CD8-positive, alpha-beta memory T cell (primary cell): ENCODE measurements around the gene PNMA3. TPM values are rescaled to one million over a fixed set of nuclear protein-coding genes. Genes with fewer than 3 reads are reported as not detected.
"Not testable (repeated sequence)": the region's sequence is repeated elsewhere in the genome, so short reads cannot be mapped to it uniquely, and the experiment has no call there.

Source experiments
- CTCF ChIA-PET: fragments of 350-600 bp; sonication (Branson Sonifier 250); formaldehyde crosslinking; loops from one replicate; lab custom pipeline; 2021; ENCODE audit warnings: antibody characterized with exemption; lab: Charles Lee
- POLR2A ChIA-PET: fragments of 350-600 bp; sonication (Branson Sonifier 250); formaldehyde crosslinking; loops from one replicate; lab custom pipeline; 2021; ENCODE audit warnings: antibody characterized with exemption; lab: Charles Lee
- DNase-seq, 5 donors: peaks; one replicate each; pipeline versions ENCODE4 v3.0.0 to v3.0.0-alpha.2; 2020 to 2022; ENCODE audit warnings: mixed read lengths in 1 of 5
- H3K27ac ChIP-seq: one replicate; pipeline ENCODE4 v1.7.0; 2013; ENCODE audit warnings: low read depth, mild to moderate bottlenecking, low read length, moderate library complexity
- H3K27me3 ChIP-seq: 2 replicates; pipeline ENCODE4 v1.7.0; 2013; ENCODE audit warnings: low read length, mild to moderate bottlenecking; ENCODE audit not compliant: insufficient read depth, poor library complexity, severe bottlenecking
- H3K36me3 ChIP-seq: 2 replicates; pipeline ENCODE4 v1.7.0; 2013; ENCODE audit warnings: mild to moderate bottlenecking, low read length, moderate library complexity; ENCODE audit not compliant: insufficient read depth
- H3K4me1 ChIP-seq: 2 replicates; pipeline ENCODE4 v1.7.0; 2013; ENCODE audit warnings: mild to moderate bottlenecking, low read length, moderate library complexity; ENCODE audit not compliant: insufficient read depth
- H3K4me3 ChIP-seq: 2 replicates; pipeline ENCODE4 v1.7.0; 2013; ENCODE audit warnings: mild to moderate bottlenecking, low read length
- H3K9me3 ChIP-seq: 2 replicates; pipeline ENCODE4 v1.7.0; 2013; ENCODE audit warnings: mild to moderate bottlenecking, low read length
- H3K27ac Mint-ChIP-seq, 8 donors: one replicate each; pipeline ENCODE4 v1.8.0; 2020 to 2021; ENCODE audit warnings: mixed read lengths in 8 of 8, mild to moderate bottlenecking in 6 of 8, inconsistent platforms in 3 of 8, moderate library complexity in 3 of 8
- H3K27me3 Mint-ChIP-seq, 2 donors: one replicate each; pipeline ENCODE4 v1.8.0; 2020 to 2021; ENCODE audit warnings: mixed read lengths in 2 of 2, mild to moderate bottlenecking in 1 of 2, moderate library complexity in 1 of 2
- H3K36me3 Mint-ChIP-seq, 3 donors: one replicate each; pipeline ENCODE4 v1.8.0; 2020 to 2021; ENCODE audit warnings: mixed read lengths in 3 of 3, inconsistent platforms in 1 of 3, mild to moderate bottlenecking in 1 of 3
- H3K4me1 Mint-ChIP-seq, 3 donors: one replicate each; pipeline ENCODE4 v1.8.0; 2020 to 2021; ENCODE audit warnings: mixed read lengths in 3 of 3, inconsistent platforms in 1 of 3, mild to moderate bottlenecking in 1 of 3
- H3K4me3 Mint-ChIP-seq, 7 donors: one replicate each; pipeline ENCODE4 v1.8.0; 2020 to 2021; ENCODE audit warnings: mixed read lengths in 7 of 7, mild to moderate bottlenecking in 6 of 7, moderate library complexity in 4 of 7, inconsistent platforms in 2 of 7
- H3K9me3 Mint-ChIP-seq, 5 donors: one replicate each; pipeline ENCODE4 v1.8.0; 2020 to 2022; ENCODE audit warnings: mixed read lengths in 5 of 5, mild to moderate bottlenecking in 3 of 5, moderate library complexity in 2 of 5, inconsistent platforms in 1 of 5
- polyA plus RNA-seq: library from polyadenylated mRNA; unstranded; fragments of 300-500 nt; fragmentation: Illumina TruSeq; gene quantifications from one replicate; pipeline ENCODE4 v1.2.3, GENCODE V29; 2021
- total RNA-seq, 2 experiments: library from RNA; stranded (reverse); gene quantifications; one replicate each; pipeline ENCODE4 v1.2.3, GENCODE V29; 2021

The PNMA3 gene
- total and polyA plus RNA-seq, 3 experiments from 2014 or later, result 0.30 to 1.1 (median 1.1) TPM

GRCh38 chrX:153061732-153062131 is 5.5 kb downstream of the PNMA3 start:
- POLR2A ChIA-PET, result no interaction called here

GRCh38 chrX:153063315-153063714 is 7.0 kb downstream of the PNMA3 start:
- no peak overlapping the region for H3K27ac ChIP-seq
- Mint-ChIP-seq H3K9me3 (no peaks in the 10 kb centered on the region), H3K27ac (no peak overlapping the region), H3K27me3 (peaks cover 0 to 2% of the 10 kb centered on the region in 2 donors), H3K4me3 (no peak overlapping the region), H3K4me1 (no peaks in the 10 kb centered on the region), H3K36me3 (peaks cover 0 to 3% (median 1%) of the 10 kb centered on the region in 3 donors)
- ChIA-PET CTCF (no interaction called here), POLR2A (no interaction called here)
- no peaks in the 10 kb centered on the region for H3K36me3 ChIP-seq
- H3K9me3 ChIP-seq, result no peaks in the 10 kb centered on the region
- no peaks in the 10 kb centered on the region for H3K4me1 ChIP-seq
- DNase-seq, result no peak
- no peak overlapping the region for H3K4me3 ChIP-seq
- H3K27me3 ChIP-seq, result no peaks in the 10 kb centered on the region

More at GRCh38 chrX:153061732-153062131, 5.5 kb downstream of the PNMA3 start:
- Mint-ChIP-seq H3K4me3 (no peak overlapping the region), H3K36me3 (peaks cover 0 to 3% (median 1%) of the 10 kb centered on the region in 3 donors), H3K4me1 (peaks cover 0 to 3% (median 0%) of the 10 kb centered on the region in 3 donors), H3K27ac (no peak overlapping the region), H3K9me3 (no peaks in the 10 kb centered on the region), H3K27me3 (peaks cover 0 to 8% of the 10 kb centered on the region in 2 donors)
- Histone ChIP-seq H3K9me3 (no peaks in the 10 kb centered on the region), H3K4me1 (no peaks in the 10 kb centered on the region), H3K36me3 (no peaks in the 10 kb centered on the region), H3K27me3 (no peaks in the 10 kb centered on the region), H3K4me3 (no peak overlapping the region), H3K27ac (no peak overlapping the region)
- DNase-seq, result no peak
- CTCF ChIA-PET, result no interaction called here

- DNase-seq, result no peak
- no peaks in the 10 kb centered on the region for H3K4me1 ChIP-seq
- peaks cover 0 to 3% (median 1%) of the 10 kb centered on the region in 3 donors for H3K36me3 Mint-ChIP-seq
- H3K36me3 ChIP-seq, result no peaks in the 10 kb centered on the region
- H3K4me1 Mint-ChIP-seq, result no peaks in the 10 kb centered on the region
- H3K27me3 ChIP-seq, result no peaks in the 10 kb centered on the region
- no peak overlapping the region for H3K4me3 Mint-ChIP-seq
- H3K9me3 ChIP-seq, result no peaks in the 10 kb centered on the region
- POLR2A ChIA-PET, result interaction anchor here (0.6 kb wide), 1 partner anchor 25 kb away, joined by 3 read pairs; no protein-coding TSS in a partner anchor
- H3K27ac Mint-ChIP-seq, result peak overlapping the region in 1 of 8 donors; percentile 64
- H3K9me3 Mint-ChIP-seq, result no peaks in the 10 kb centered on the region
- CTCF ChIA-PET, result no interaction called here
- peaks cover 0 to 2% of the 10 kb centered on the region in 2 donors for H3K27me3 Mint-ChIP-seq
- no peak overlapping the region for H3K4me3 ChIP-seq
- no peak overlapping the region for H3K27ac ChIP-seq
These were observed 7.8 kb downstream of the PNMA3 start for GRCh38 chrX:153064061-153064460.

- ChIA-PET CTCF (no interaction called here), POLR2A (no interaction called here)
These were observed 9.1 kb downstream of the PNMA3 start for GRCh38 chrX:153065389-153065788.

GRCh38 chrX:153066402-153066801 is 10.1 kb downstream of the PNMA3 start:
- CTCF ChIA-PET, result not testable (repeated sequence)

More at GRCh38 chrX:153065389-153065788, 9.1 kb downstream of the PNMA3 start:
- H3K27me3 ChIP-seq, result no peaks in the 10 kb centered on the region
- H3K4me3 Mint-ChIP-seq, result no peak overlapping the region
- H3K9me3 ChIP-seq, result no peaks in the 10 kb centered on the region
- no peaks in the 10 kb centered on the region for H3K36me3 ChIP-seq
- H3K27ac ChIP-seq, result no peak overlapping the region
- no peaks in the 10 kb centered on the region for H3K9me3 Mint-ChIP-seq
- no peaks in the 10 kb centered on the region for H3K27me3 Mint-ChIP-seq
- no peak for DNase-seq
- H3K4me1 Mint-ChIP-seq, result no peaks in the 10 kb centered on the region
- H3K4me3 ChIP-seq, result no peak overlapping the region
- H3K27ac Mint-ChIP-seq, result no peak overlapping the region
- H3K36me3 Mint-ChIP-seq, result peaks cover 0 to 3% (median 1%) of the 10 kb centered on the region in 3 donors
- H3K4me1 ChIP-seq, result no peaks in the 10 kb centered on the region

GRCh38 chrX:153071909-153072583 is 15.8 kb downstream of the PNMA3 start, which contains the start of gene PNMA6A:
Gene PNMA6A, plus strand, starts transcription at chrX:153072454. Its CDS starts 609 bp downstream, at chrX:153073063.
- CTCF ChIA-PET, result not testable (repeated sequence)

More at GRCh38 chrX:153066402-153066801, 10.1 kb downstream of the PNMA3 start:
- H3K36me3 Mint-ChIP-seq, H3K27me3 ChIP-seq, H3K4me1 Mint-ChIP-seq, H3K36me3 ChIP-seq, H3K4me1 ChIP-seq, H3K27me3 Mint-ChIP-seq, POLR2A ChIA-PET, H3K9me3 ChIP-seq, H3K27ac Mint-ChIP-seq, H3K9me3 Mint-ChIP-seq, H3K4me3 Mint-ChIP-seq, DNase-seq, H3K4me3 ChIP-seq, H3K27ac ChIP-seq: not testable (repeated sequence)

GRCh38 chrX:153073331-153073730 is 17.1 kb downstream of the PNMA3 start:
- CTCF ChIA-PET, H3K36me3 ChIP-seq, H3K27me3 ChIP-seq, H3K27ac Mint-ChIP-seq, H3K4me1 Mint-ChIP-seq, DNase-seq, H3K4me3 ChIP-seq, H3K9me3 Mint-ChIP-seq, H3K27me3 Mint-ChIP-seq, H3K4me3 Mint-ChIP-seq, H3K27ac ChIP-seq, H3K4me1 ChIP-seq, H3K9me3 ChIP-seq, POLR2A ChIA-PET, H3K36me3 Mint-ChIP-seq: not testable (repeated sequence)

More at GRCh38 chrX:153071909-153072583, 15.8 kb downstream of the PNMA3 start, which contains the start of gene PNMA6A:
- H3K27me3 ChIP-seq, H3K27ac ChIP-seq, H3K4me3 ChIP-seq, H3K4me3 Mint-ChIP-seq, H3K27me3 Mint-ChIP-seq, H3K36me3 Mint-ChIP-seq, POLR2A ChIA-PET, DNase-seq, H3K4me1 ChIP-seq, H3K4me1 Mint-ChIP-seq, H3K9me3 ChIP-seq, H3K27ac Mint-ChIP-seq, H3K36me3 ChIP-seq, H3K9me3 Mint-ChIP-seq: not testable (repeated sequence)

- peak overlapping the region in 2 of 7 donors; percentile 18 to 20 for H3K4me3 Mint-ChIP-seq
- H3K27ac Mint-ChIP-seq, result no peak overlapping the region
- no peaks in the 10 kb centered on the region for H3K4me1 Mint-ChIP-seq
- Histone ChIP-seq H3K4me1 (no peaks in the 10 kb centered on the region), H3K27me3 (no peaks in the 10 kb centered on the region), H3K27ac (no peak overlapping the region), H3K36me3 (no peaks in the 10 kb centered on the region), H3K4me3 (no peak overlapping the region), H3K9me3 (no peaks in the 10 kb centered on the region)
- no peaks in the 10 kb centered on the region for H3K9me3 Mint-ChIP-seq
- ChIA-PET CTCF (no interaction called here), POLR2A (no interaction called here)
- H3K27me3 Mint-ChIP-seq, result peaks cover 3 to 6% of the 10 kb centered on the region in 2 donors
- DNase-seq, result no peak
- no peaks in the 10 kb centered on the region for H3K36me3 Mint-ChIP-seq
These were observed 18.1 kb downstream of the PNMA3 start for GRCh38 chrX:153074262-153074899.
